ENCODE data around the gene FFAR4.
"Not testable (repeated sequence)": the region's sequence is repeated elsewhere in the genome, so short reads cannot be mapped to it uniquely, and the experiment has no call there.

FFAR4 gene

GRCh38 chr10:93566435-93567276 is at the start of gene FFAR4:
Gene FFAR4 (plus strand): TSS chr10:93566665. CDS start chr10:93566721, 56 bp downstream.
- DNase-seq: peak; percentile 64 to 77 (median 66)

GRCh38 chr10:93518531-93518930 is 47.9 kb upstream of the FFAR4 start:
- no peak for DNase-seq

- no peak for DNase-seq
These were observed 31.2 kb upstream of the FFAR4 start for GRCh38 chr10:93535293-93535692.

- DNase-seq: not testable (repeated sequence)
These were observed 25.6 kb upstream of the FFAR4 start for GRCh38 chr10:93540871-93541270.

- peak; percentile 63 to 74 (median 72) for DNase-seq
These were observed 24.8 kb upstream of the FFAR4 start for GRCh38 chr10:93541402-93542357.

DNA sequence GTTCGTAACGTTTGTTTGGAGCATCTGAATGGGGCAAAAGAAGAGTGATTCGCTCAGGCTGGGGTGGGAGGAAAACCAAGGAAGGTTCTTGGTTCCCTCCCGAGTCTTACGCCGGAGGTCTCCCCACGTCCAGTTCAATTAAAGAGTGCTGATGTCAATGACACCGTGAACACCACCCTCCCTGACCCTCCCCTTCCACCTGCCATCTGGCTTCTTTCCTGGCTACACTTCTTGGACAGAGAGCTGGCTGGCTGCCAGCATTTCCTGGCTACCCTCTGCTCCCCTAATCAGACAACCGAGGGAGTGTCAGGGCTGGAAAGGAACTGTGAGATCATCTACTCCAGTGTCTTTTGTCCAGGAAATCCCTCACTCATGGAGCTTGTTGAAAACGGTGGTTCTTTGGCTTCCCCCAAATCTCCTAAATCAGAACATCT is 24.1 kb upstream of the FFAR4 start:
- no peak for DNase-seq

- peak in 1 of 3 donors; percentile 10 for DNase-seq
These were observed 19.5 kb upstream of the FFAR4 start for GRCh38 chr10:93546995-93547394.

- peak in 1 of 3 donors; percentile 8 for DNase-seq
These were observed 18.9 kb upstream of the FFAR4 start for GRCh38 chr10:93547522-93547921.

DNA sequence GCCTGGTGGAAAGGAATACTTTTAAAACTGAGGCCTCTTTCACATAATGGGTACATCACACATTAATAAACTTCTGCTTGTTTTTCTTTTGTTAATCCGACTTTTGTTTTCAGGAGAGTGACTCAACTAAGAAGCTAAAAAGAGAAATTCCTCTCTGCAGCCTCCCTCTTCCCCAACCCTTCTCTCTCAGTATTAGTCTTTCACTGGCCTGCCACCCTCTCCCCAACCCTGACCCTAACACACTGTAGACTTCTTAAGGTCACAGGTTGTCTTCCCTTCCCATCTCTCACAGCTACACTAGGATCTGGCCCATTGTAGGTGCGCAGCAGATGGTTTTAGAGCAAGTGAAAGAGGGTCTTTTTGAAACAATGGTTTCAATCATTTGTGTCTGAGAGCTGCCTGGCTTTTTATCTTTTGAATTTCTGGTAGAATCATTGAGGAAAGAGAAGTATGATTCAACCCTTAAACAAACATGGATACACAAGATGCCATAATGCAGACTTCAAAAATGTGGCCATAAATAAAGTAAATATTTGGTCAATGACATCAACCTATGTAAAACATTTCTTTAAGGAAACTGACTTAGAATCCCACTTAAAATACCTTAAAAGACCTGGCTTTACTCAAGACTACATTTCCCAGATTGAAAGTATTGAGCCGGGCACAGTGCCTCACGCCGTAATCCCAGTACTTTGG is 17.9 kb upstream of the FFAR4 start:
- DNase-seq: no peak

DNA sequence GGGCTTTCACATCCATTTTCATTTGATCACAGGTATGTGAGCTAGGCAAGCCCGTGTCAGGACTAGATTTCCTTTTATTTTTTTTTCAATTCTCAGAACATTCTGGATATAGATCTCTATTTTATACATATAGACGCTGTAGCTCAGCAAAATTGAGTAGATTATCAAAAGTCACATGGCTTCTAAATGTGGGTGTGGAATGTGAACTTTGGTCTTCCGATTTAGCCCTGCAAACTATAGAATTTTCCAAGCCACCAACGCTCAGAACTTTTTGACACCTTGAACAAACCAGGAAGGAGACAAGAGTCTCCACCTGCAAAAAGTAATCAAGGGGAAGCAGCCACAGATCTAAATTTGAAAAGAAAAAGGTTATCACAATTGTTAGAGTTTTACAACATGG is 15.9 kb upstream of the FFAR4 start:
- DNase-seq: peak in 1 of 3 donors; percentile 1

DNA sequence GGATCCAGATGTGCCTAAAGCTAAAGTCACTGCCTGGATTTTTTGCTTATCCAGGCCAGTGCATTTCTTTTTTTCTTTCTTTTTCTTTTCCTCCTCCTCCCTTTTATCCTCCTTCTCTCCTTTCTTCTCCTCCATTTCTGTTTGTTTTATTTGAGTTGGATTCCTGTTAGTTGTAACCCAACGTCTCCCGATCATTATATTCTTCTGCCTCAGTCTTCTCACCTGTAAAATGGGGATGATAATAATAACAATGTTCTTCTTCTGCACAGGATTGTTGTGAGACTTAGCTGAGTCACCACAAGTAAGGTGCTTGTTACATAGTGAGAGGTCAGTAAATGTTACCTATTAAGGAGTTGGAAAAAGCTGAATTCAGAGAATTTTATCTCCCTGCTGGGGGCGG is 13.7 kb upstream of the FFAR4 start:
- peak in 1 of 3 donors; percentile 1 for DNase-seq

DNA sequence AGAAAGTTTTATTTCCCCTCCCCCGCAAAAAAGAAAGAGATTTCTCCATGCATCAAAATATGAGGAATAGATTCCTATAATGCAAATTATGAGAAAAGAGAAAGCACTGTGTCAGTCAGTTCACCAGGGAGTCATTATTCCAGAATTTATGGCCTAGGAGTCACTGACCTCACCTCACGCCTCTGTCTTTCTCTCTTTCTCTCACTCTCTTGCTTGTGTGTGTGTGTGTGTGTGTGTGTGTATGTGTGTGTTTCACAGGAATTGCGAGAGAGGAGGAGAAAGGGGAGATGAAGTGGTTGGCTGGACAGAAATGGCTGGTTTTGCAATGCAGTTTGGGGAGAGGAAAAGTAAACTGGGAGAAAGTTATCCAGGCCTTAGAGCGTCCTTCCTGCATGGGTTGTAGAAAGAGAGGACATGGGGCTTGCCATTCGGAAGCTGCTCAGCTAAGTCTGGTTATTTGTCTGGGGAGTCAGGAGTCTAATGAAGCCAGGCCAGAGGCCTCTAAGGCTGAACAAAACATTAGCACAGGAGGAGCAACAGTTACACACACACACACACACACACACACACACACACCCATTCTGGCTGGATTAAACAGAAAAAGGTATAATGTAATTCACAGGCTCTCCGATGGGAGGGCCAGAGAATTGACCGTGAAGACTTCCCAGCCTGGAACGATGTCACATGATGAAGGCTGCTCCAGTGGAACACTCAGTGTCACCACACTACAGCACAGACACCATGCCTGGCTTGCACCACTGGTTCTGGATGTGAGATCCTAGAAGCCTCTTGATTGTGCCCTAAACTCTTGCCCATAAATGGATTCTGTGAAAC is 12.8 kb upstream of the FFAR4 start:
- DNase-seq: peak in 1 of 3 donors; percentile 16

GRCh38 chr10:93554316-93554663 is 12.2 kb upstream of the FFAR4 start:
- DNase-seq: peak in 1 of 3 donors; percentile 16

DNA sequence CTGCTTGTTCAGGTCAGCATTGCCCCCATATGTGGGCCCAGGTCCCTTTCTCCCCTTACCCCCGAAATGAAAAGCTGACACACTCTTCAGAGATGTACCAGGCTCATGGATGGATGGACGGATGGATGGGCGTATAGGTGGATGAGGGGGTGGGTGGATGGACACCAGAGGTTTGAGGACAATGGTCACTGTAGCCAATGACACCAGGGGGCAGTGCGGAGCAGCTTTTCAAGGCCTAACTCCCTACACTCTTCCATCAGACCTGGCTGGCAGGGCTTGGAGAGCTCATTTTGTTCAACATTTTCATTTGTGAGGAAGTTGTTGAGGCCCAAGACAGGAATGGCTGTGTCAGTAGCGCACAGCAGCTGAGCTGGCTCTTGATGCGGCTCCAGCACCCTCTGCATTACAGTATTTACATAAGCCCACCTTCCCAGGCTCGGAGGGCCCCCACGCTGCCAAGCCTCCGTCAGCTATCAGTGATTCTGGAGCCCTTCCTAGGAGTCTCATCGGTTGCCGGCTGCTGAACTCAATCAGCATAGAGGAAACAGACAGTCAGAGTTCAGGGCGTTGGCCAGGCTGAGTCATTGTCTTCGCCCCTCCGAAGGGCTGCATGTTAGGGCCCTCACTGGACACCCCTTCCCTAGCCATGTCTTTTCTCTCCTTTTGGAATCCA is 11.6 kb upstream of the FFAR4 start:
- DNase-seq: peak; percentile 88 to 94 (median 92)

- DNase-seq: no peak
These were observed 7.0 kb upstream of the FFAR4 start for GRCh38 chr10:93559490-93559889.

GRCh38 chr10:93560541-93560940 is 5.9 kb upstream of the FFAR4 start:
- DNase-seq: no peak

GRCh38 chr10:93565446-93565845 is 1.0 kb upstream of the FFAR4 start:
- peak; percentile 64 to 68 (median 66) for DNase-seq

- peak in 1 of 3 donors; percentile 44 for DNase-seq
These were observed 1.0 kb downstream of the FFAR4 start for GRCh38 chr10:93567277-93568104.

- DNase-seq: no peak
These were observed 1.6 kb downstream of the FFAR4 start for GRCh38 chr10:93568105-93568390.

DNA sequence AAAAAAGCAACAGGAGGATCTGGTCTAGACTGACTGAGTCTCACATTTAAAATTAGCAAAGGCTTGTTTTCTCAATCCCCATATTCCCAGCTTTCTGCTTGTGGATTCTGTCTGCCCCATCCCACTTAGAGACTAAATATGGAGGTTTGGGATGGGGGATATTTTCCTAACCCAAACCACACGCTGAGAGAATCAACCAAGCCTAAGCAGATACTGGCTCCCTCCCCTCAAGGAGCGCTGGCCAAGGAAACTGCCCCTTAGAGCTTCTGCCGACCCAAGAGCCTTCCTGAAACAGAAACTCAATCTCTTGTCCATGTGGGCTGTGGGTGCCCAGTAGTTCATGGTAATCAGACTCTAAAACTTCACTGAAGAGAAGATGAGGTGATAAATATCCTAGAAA is 3.9 kb downstream of the FFAR4 start:
- no peak for DNase-seq

- no peak for DNase-seq
These were observed 6.1 kb downstream of the FFAR4 start for GRCh38 chr10:93572606-93573005.

Measured in suppressor macrophage treated with lipopolysaccharide for 1 hour (primary cell).